Measurements from ENCODE around the gene SIGMAR1. TPM values are rescaled to one million over a fixed set of nuclear protein-coding genes. Genes with fewer than 3 reads are reported as not detected.
A peak's percentile ranks its signal among the peaks of the same experiment; 100 is the strongest.

The SIGMAR1 gene
- total RNA-seq (2014; rRNA removed; shearing (Covaris generic)): 117 and 138 TPM in 2 replicates

GRCh38 chr9:34637356-34638137 is at the start of gene SIGMAR1:
TSS of gene SIGMAR1 (minus strand) at chr9:34637787. CDS start at chr9:34637697, 90 bp downstream.
- peak; percentile 99 for DNase-seq
- Histone ChIP-seq H3K36me3 (replicated peaks; ENCODE audit: control insufficient read depth, insufficient read depth, low read length) (peaks cover 3% of the 10 kb centered on the region), H3K4me3 (ENCODE audit: insufficient read depth, low read depth, low read length) (peak within 1 kb of the TSS; percentile 96), H3K27me3 (ENCODE audit: control insufficient read depth, insufficient read depth, low read length) (peaks cover 8% of the 10 kb centered on the region)

DNA sequence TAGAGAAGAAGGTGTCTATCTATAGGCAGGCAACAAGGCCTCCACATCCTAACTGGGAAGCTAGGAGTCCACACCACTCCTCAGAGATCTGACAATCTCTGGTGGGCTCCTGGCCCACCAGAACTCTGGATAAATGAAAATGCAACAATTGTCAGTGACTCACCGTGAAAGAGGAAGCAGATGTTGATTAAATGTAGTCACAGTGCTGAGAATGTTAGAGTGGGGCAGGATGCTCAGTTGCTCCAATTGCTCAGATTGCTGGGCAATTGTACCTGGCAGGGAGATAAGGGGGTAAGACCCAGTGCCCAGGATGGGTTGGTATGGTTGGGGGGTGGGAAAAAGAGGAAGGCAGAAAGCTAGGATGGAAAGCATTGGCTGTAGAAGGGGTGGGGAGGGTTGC is 49.1 kb upstream of the SIGMAR1 start:
- no peaks in the 10 kb centered on the region for H3K36me3 ChIP-seq (replicated peaks; ENCODE audit: control insufficient read depth, insufficient read depth, low read length)
- H3K4me3 ChIP-seq (ENCODE audit: insufficient read depth, low read depth, low read length): no peak overlapping the region
- DNase-seq: no peak
- no peaks in the 10 kb centered on the region for H3K27me3 ChIP-seq (ENCODE audit: control insufficient read depth, insufficient read depth, low read length)

- Histone ChIP-seq H3K36me3 (replicated peaks; ENCODE audit: control insufficient read depth, insufficient read depth, low read length) (no peaks in the 10 kb centered on the region), H3K27me3 (ENCODE audit: control insufficient read depth, insufficient read depth, low read length) (no peaks in the 10 kb centered on the region), H3K4me3 (ENCODE audit: insufficient read depth, low read depth, low read length) (no peak overlapping the region)
- DNase-seq: no peak
Observed at GRCh38 chr9:34686231-34686630, 48.6 kb upstream of the SIGMAR1 start.

DNA sequence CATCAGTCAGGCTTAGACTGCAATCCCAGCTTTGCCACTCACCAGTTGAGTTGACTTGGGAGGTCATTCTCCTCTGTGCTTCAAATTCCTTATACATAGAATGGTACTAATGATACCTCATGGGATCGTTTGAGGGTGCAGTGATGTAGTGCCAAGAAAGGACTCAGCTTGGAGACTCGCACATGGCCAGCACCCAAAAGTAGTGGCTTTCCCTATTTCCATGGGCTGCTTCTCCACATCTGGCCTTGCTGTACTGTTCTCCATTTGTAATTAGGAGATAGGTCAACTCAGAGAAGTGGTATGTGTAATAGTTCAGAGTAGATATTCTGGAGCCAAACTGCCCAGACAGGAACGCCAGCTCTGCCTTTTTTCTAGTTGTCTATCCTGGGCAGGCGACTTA is 48.0 kb upstream of the SIGMAR1 start:
- Histone ChIP-seq H3K27me3 (ENCODE audit: control insufficient read depth, insufficient read depth, low read length) (no peaks in the 10 kb centered on the region), H3K4me3 (ENCODE audit: insufficient read depth, low read depth, low read length) (no peak overlapping the region), H3K36me3 (replicated peaks; ENCODE audit: control insufficient read depth, insufficient read depth, low read length) (no peaks in the 10 kb centered on the region)
- no peak for DNase-seq

- Histone ChIP-seq H3K27me3 (ENCODE audit: control insufficient read depth, insufficient read depth, low read length) (no peaks in the 10 kb centered on the region), H3K36me3 (replicated peaks; ENCODE audit: control insufficient read depth, insufficient read depth, low read length) (no peaks in the 10 kb centered on the region), H3K4me3 (ENCODE audit: insufficient read depth, low read depth, low read length) (no peak overlapping the region)
- DNase-seq: no peak
Observed at GRCh38 chr9:34684816-34685215, 47.2 kb upstream of the SIGMAR1 start.

- Histone ChIP-seq H3K27me3 (ENCODE audit: control insufficient read depth, insufficient read depth, low read length) (no peaks in the 10 kb centered on the region), H3K36me3 (replicated peaks; ENCODE audit: control insufficient read depth, insufficient read depth, low read length) (no peaks in the 10 kb centered on the region), H3K4me3 (ENCODE audit: insufficient read depth, low read depth, low read length) (no peak overlapping the region)
- no peak for DNase-seq
Observed at GRCh38 chr9:34684145-34684544, 46.6 kb upstream of the SIGMAR1 start.

DNA sequence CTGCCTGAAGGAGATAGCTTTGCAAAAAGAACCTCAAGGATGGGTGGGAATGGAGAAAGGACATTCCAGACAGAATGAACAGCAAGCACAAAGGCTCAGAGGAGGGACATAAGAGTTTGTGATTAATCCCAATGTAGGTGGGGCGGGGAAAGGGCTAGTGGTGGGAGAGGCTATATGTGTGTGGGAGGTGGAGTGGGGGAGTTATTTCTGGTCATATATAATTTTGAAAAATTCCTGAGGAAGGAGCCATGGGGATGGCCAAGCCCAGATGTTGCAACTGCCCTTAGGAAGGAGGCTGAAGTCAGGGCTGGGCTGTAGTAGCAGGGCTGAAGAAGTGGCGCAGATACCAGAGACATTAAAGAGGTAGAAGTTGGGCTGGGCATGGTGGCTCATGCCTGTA is 38.3 kb upstream of the SIGMAR1 start:
- Histone ChIP-seq H3K36me3 (replicated peaks; ENCODE audit: control insufficient read depth, insufficient read depth, low read length) (no peaks in the 10 kb centered on the region), H3K27me3 (ENCODE audit: control insufficient read depth, insufficient read depth, low read length) (no peaks in the 10 kb centered on the region), H3K4me3 (ENCODE audit: insufficient read depth, low read depth, low read length) (no peak overlapping the region)
- DNase-seq: no peak

DNA sequence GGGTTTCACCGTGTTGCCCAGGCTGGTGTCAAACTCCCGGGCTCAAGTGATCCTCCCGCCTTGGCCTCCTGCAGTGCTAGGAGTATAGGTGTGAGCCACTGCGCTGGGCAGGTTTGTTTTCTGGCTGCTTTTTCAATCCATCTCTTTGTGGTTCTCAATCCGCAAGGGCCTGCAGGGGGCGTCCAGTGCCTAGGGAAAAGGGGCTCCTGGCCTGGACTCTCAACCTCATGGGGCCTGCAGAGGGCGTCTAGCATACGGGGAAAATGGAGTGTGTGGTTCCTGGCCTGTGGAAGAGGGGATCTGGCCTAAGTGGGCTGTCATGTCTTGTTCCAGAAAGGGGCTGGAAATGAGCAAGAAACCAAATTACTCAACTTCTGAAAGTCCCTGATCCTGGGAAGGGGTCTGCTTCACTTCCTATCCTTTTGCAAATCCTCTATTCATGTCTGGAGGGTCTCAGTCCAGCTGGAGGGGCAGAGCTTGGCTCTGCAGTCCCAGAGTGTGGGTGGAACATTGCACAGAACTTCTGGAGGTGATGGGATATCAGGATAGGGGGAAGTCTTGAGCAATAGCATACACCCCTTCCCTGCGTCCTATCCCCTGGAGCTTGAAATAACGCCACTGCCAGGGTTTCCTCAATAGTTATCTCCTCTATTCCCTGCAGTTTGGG is 37.6 kb upstream of the SIGMAR1 start:
- Histone ChIP-seq H3K27me3 (ENCODE audit: control insufficient read depth, insufficient read depth, low read length) (no peaks in the 10 kb centered on the region), H3K36me3 (replicated peaks; ENCODE audit: control insufficient read depth, insufficient read depth, low read length) (no peaks in the 10 kb centered on the region), H3K4me3 (ENCODE audit: insufficient read depth, low read depth, low read length) (no peak overlapping the region)
- peak; percentile 85 for DNase-seq

DNA sequence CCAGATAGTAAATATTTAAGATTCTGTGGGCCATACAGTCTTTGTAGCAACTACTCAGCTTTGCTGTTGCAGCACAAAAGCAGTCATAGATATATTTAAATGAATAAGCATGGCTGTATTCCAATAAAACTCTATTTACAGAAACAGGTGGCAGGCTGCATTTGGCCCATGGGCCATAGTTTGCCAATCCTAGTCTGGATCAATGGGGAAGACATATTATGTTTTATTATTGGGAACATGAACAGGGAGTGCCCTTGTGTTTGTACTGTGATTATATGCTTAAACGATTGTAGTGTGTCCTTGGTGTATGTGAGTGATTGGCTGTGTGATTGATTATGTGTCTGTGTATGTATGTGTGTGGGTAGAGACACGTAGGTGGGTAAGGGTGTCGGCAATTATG is 36.9 kb upstream of the SIGMAR1 start:
- H3K4me3 ChIP-seq (ENCODE audit: insufficient read depth, low read depth, low read length): no peak overlapping the region
- no peaks in the 10 kb centered on the region; the same call in 1 of the 2 replicates for H3K36me3 ChIP-seq (replicated peaks; ENCODE audit: control insufficient read depth, insufficient read depth, low read length)
- no peaks in the 10 kb centered on the region for H3K27me3 ChIP-seq (ENCODE audit: control insufficient read depth, insufficient read depth, low read length)
- no peak for DNase-seq

DNA sequence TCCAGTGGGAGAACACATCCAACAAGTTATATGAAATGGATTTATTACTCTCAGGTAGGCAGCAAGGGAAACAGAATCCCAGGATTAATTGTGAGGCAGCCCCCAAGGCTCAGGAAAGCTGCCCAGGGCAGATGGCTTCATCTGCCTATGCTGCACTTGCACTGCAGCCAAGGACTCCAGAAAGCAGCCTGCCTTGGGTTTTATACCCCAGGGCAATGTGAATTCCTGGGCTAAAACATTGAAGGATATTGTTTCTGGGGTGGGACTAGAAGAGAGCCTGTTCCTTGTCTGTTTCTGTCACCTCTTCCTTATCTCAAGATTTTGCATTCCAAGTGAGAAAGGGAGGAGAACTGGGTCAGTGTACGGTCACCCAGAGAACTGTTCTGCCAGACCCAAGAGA is 33.7 kb upstream of the SIGMAR1 start:
- Histone ChIP-seq H3K4me3 (ENCODE audit: insufficient read depth, low read depth, low read length) (no peak overlapping the region), H3K27me3 (ENCODE audit: control insufficient read depth, insufficient read depth, low read length) (no peaks in the 10 kb centered on the region), H3K36me3 (replicated peaks; ENCODE audit: control insufficient read depth, insufficient read depth, low read length) (peaks cover 2% of the 10 kb centered on the region; the same call in 1 of the 2 replicates)
- no peak for DNase-seq

GRCh38 chr9:34669809-34670562 is 32.4 kb upstream of the SIGMAR1 start:
- no peak for DNase-seq
- H3K27me3 ChIP-seq (ENCODE audit: control insufficient read depth, insufficient read depth, low read length): no peaks in the 10 kb centered on the region
- H3K36me3 ChIP-seq (replicated peaks; ENCODE audit: control insufficient read depth, insufficient read depth, low read length): peaks cover 2% of the 10 kb centered on the region; the same call in 1 of the 2 replicates
- no peak overlapping the region for H3K4me3 ChIP-seq (ENCODE audit: insufficient read depth, low read depth, low read length)

GRCh38 chr9:34665381-34666250 is 28.0 kb upstream of the SIGMAR1 start:
- peak; percentile 98 for DNase-seq
- Histone ChIP-seq H3K4me3 (ENCODE audit: insufficient read depth, low read depth, low read length) (peak overlapping the region; percentile 82), H3K36me3 (replicated peaks; ENCODE audit: control insufficient read depth, insufficient read depth, low read length) (peaks cover 2% of the 10 kb centered on the region; the same call in 1 of the 2 replicates), H3K27me3 (ENCODE audit: control insufficient read depth, insufficient read depth, low read length) (no peaks in the 10 kb centered on the region)

GRCh38 chr9:34665067-34665380 is 27.4 kb upstream of the SIGMAR1 start:
- Histone ChIP-seq H3K27me3 (ENCODE audit: control insufficient read depth, insufficient read depth, low read length) (no peaks in the 10 kb centered on the region), H3K4me3 (ENCODE audit: insufficient read depth, low read depth, low read length) (peak overlapping the region; percentile 69), H3K36me3 (replicated peaks; ENCODE audit: control insufficient read depth, insufficient read depth, low read length) (peaks cover 2% of the 10 kb centered on the region; the same call in 1 of the 2 replicates)
- DNase-seq: no peak
